Urinary bladder (tissue), 4 donors: ENCODE data around the gene ZSWIM4. TPM values are rescaled to one million over a fixed set of nuclear protein-coding genes. Genes with fewer than 3 reads are reported as not detected.
"Not testable (repeated sequence)": the region's sequence is repeated elsewhere in the genome, so short reads cannot be mapped to it uniquely, and the experiment has no call there.

Source experiments
- DNase-seq: peaks from one replicate; pipeline ENCODE4 v3.0.0-alpha.2; 2015; ENCODE audit errors: extremely low spot score
- H3K27ac ChIP-seq: one replicate; pipeline ENCODE4 v1.5.1; 2013; ENCODE audit warnings: low read depth, mild to moderate bottlenecking, moderate library complexity
- H3K36me3 ChIP-seq: one replicate; pipeline ENCODE4 v1.6.1; 2013; ENCODE audit warnings: mild to moderate bottlenecking, moderate library complexity; ENCODE audit not compliant: insufficient read depth
- H3K4me1 ChIP-seq: one replicate; pipeline ENCODE4 v1.6.1; 2013; ENCODE audit warnings: mild to moderate bottlenecking, moderate library complexity; ENCODE audit not compliant: insufficient read depth
- H3K4me3 ChIP-seq: one replicate; pipeline ENCODE4 v1.5.1; 2013; ENCODE audit warnings: low read depth, low read length
- WGBS: extraction: QIAGEN DNeasy Blood & Tissue Kit; methylation state at CpG from one replicate; pipeline ENCODE4 v1.1.7; 2013; 5-methylcytosine and 5-hydroxymethylcytosine counted together
- polyA plus RNA-seq: library from polyadenylated mRNA; stranded (reverse); fragments of 200-250 nt; gene quantifications from one replicate; pipeline ENCODE4 v1.2.3, GENCODE V29; 2013
- total RNA-seq: library from RNA; depleted of rRNA; stranded (reverse); fragments of >200 nt; gene quantifications from one replicate; pipeline ENCODE4 v1.2.3, GENCODE V29; 2014
- donor health status: healthy with polysubstance abuse.
- donor health status: healthy.

Gene ZSWIM4
- total and polyA plus RNA-seq, 2 donors = 2.2 to 2.5 TPM

GRCh38 chr19:13764821-13765394 lies 30.3 kb upstream of the ZSWIM4 start:
- peak overlapping the region; percentile 91 for H3K4me3 ChIP-seq
- no peaks in the 10 kb centered on the region for H3K36me3 ChIP-seq
- peak overlapping the region; percentile 39 for H3K27ac ChIP-seq
- H3K4me1 ChIP-seq = no peaks in the 10 kb centered on the region
- under 1% methylated on average over 48 of the region's 48 CpGs for WGBS
- DNase-seq = no peak

- Histone ChIP-seq H3K36me3 (no peaks in the 10 kb centered on the region), H3K4me1 (no peaks in the 10 kb centered on the region), H3K27ac (no peak overlapping the region), H3K4me3 (peak overlapping the region; percentile 91)
- no peak for DNase-seq
- WGBS = 51% methylated on average over 19 of the region's 19 CpGs
Measured at GRCh38 chr19:13765395-13766094, 29.7 kb upstream of the ZSWIM4 start.

GRCh38 chr19:13766095-13766481 lies 29.2 kb upstream of the ZSWIM4 start:
- WGBS = 95% methylated on average over 3 of the region's 3 CpGs
- no peak for DNase-seq
- Histone ChIP-seq H3K27ac (no peak overlapping the region), H3K4me1 (no peaks in the 10 kb centered on the region), H3K4me3 (no peak overlapping the region), H3K36me3 (no peaks in the 10 kb centered on the region)

- Histone ChIP-seq H3K4me3 (no peak overlapping the region), H3K27ac (no peak overlapping the region), H3K36me3 (peaks cover 3% of the 10 kb centered on the region), H3K4me1 (no peaks in the 10 kb centered on the region)
- no peak for DNase-seq
- WGBS = 89% methylated on average over 19 of the region's 19 CpGs
Measured at GRCh38 chr19:13768510-13768909, 26.7 kb upstream of the ZSWIM4 start.

GRCh38 chr19:13770013-13770635 lies 25.1 kb upstream of the ZSWIM4 start:
- H3K4me1 ChIP-seq = no peaks in the 10 kb centered on the region
- DNase-seq = no peak
- H3K4me3 ChIP-seq = no peak overlapping the region
- no peak overlapping the region for H3K27ac ChIP-seq
- H3K36me3 ChIP-seq = peaks cover 3% of the 10 kb centered on the region
- WGBS = 88% methylated on average over 16 of the region's 16 CpGs

- Histone ChIP-seq H3K36me3 (peaks cover 9% of the 10 kb centered on the region), H3K4me1 (no peaks in the 10 kb centered on the region), H3K27ac (peak within 1 kb of the TSS; percentile 73), H3K4me3 (peak within 1 kb of the TSS; percentile 88)
- WGBS = under 1% methylated on average over 61 of the region's 61 CpGs
- DNase-seq = peak; percentile 85
Measured at GRCh38 chr19:13774217-13775191, 20.7 kb upstream of the ZSWIM4 start, which contains the start of gene C19orf53. TSS of gene C19orf53 (plus strand) at chr19:13774456. CDS start at chr19:13774478, 22 bp downstream.

GRCh38 chr19:13778398-13778797 lies 16.8 kb upstream of the ZSWIM4 start:
- H3K4me1 ChIP-seq = no peaks in the 10 kb centered on the region
- H3K27ac ChIP-seq = no peak overlapping the region
- H3K36me3 ChIP-seq = peaks cover 6% of the 10 kb centered on the region
- DNase-seq = no peak
- WGBS = 84% methylated on average over 9 of the region's 9 CpGs
- H3K4me3 ChIP-seq = no peak overlapping the region

GRCh38 chr19:13778847-13779246 lies 16.4 kb upstream of the ZSWIM4 start:
- 84% methylated on average over 6 of the region's 6 CpGs for WGBS
- Histone ChIP-seq H3K27ac (no peak overlapping the region), H3K4me1 (no peaks in the 10 kb centered on the region), H3K36me3 (peaks cover 6% of the 10 kb centered on the region), H3K4me3 (no peak overlapping the region)
- no peak for DNase-seq

GRCh38 chr19:13779794-13780193 lies 15.4 kb upstream of the ZSWIM4 start:
- H3K4me1 ChIP-seq, H3K27ac ChIP-seq, H3K4me3 ChIP-seq, DNase-seq, H3K36me3 ChIP-seq: not testable (repeated sequence)
- WGBS = 95% methylated on average over 8 of the region's 8 CpGs

GRCh38 chr19:13781547-13781946 lies 13.7 kb upstream of the ZSWIM4 start:
- 6% methylated on average over 5 of the region's 5 CpGs for WGBS
- peak; percentile 49 for DNase-seq
- no peak overlapping the region for H3K4me3 ChIP-seq

GRCh38 chr19:13782537-13782936 lies 12.7 kb upstream of the ZSWIM4 start:
- DNase-seq = no peak
- WGBS = 85% methylated on average over 8 of the region's 8 CpGs
- Histone ChIP-seq H3K4me3 (no peak overlapping the region), H3K4me1 (no peaks in the 10 kb centered on the region), H3K36me3 (peaks cover 6% of the 10 kb centered on the region), H3K27ac (no peak overlapping the region)

More at GRCh38 chr19:13781547-13781946, 13.7 kb upstream of the ZSWIM4 start:
- Histone ChIP-seq H3K4me1 (no peaks in the 10 kb centered on the region), H3K27ac (no peak overlapping the region), H3K36me3 (peaks cover 6% of the 10 kb centered on the region)

GRCh38 chr19:13783565-13784500 lies 11.4 kb upstream of the ZSWIM4 start:
- Histone ChIP-seq H3K27ac (no peak overlapping the region), H3K36me3 (no peaks in the 10 kb centered on the region), H3K4me3 (no peak overlapping the region), H3K4me1 (no peaks in the 10 kb centered on the region)
- 81% methylated on average over 18 of the region's 18 CpGs for WGBS
- no peak for DNase-seq
